ENCODE measurements around the gene UIMC1. TPM values are rescaled to one million over a fixed set of nuclear protein-coding genes. Genes with fewer than 3 reads are reported as not detected.

Gene UIMC1
- total RNA-seq, 4 donors from 2014 or later: 34.7 to 51.1 (median 48.9) TPM

GRCh38 chr5:177036443-177036842, 29.9 kb upstream of the UIMC1 start:
- intact Hi-C loops (cut with DNase I): no loop called here
- Histone ChIP-seq H3K4me1 (peaks cover 4 to 12% (median 8%) of the 10 kb centered on the region in 4 donors), H3K4me3 (no peak overlapping the region), H3K27ac (replicated peaks in 1 of 4) (no peak overlapping the region), H3K9me3 (peaks cover 0 to 2% (median under 1%) of the 10 kb centered on the region in 4 donors), H3K27me3 (no peaks in the 10 kb centered on the region), H3K36me3 (peaks cover 0 to 31% (median 8%) of the 10 kb centered on the region in 4 donors)
- no peak for TF ChIP-seq POLR2A (IDR thresholded peaks at IDR 0.05; ENCODE audit: low read depth)
- no peak for TF ChIP-seq CTCF (IDR thresholded peaks at IDR 0.05)
- no peak for TF ChIP-seq POLR2AphosphoS5 (IDR thresholded peaks at IDR 0.05)
- TF ChIP-seq EP300 (IDR thresholded peaks at IDR 0.05): no peak
- WGBS: 77% methylated on average over 5 of the region's 5 CpGs
- DNase-seq (ENCODE audit: extremely low spot score): no peak

- 90% methylated on average over 1 of the region's 1 CpG for WGBS
- H3K36me3 ChIP-seq: peaks cover 0 to 27% (median 5%) of the 10 kb centered on the region in 4 donors
- TF ChIP-seq CTCF (IDR thresholded peaks at IDR 0.05): no peak
- no peak for TF ChIP-seq EP300 (IDR thresholded peaks at IDR 0.05)
- no peak for TF ChIP-seq POLR2AphosphoS5 (IDR thresholded peaks at IDR 0.05)
- TF ChIP-seq POLR2A (IDR thresholded peaks at IDR 0.05; ENCODE audit: low read depth): no peak
- no peak overlapping the region for H3K4me3 ChIP-seq
- H3K27me3 ChIP-seq: no peaks in the 10 kb centered on the region
- no peak overlapping the region for H3K27ac ChIP-seq (replicated peaks in 1 of 4)
- no peak for DNase-seq (ENCODE audit: extremely low spot score)
- peaks cover 0 to 7% (median 3%) of the 10 kb centered on the region in 4 donors for H3K9me3 ChIP-seq
- H3K4me1 ChIP-seq: peaks cover 0 to 8% (median 6%) of the 10 kb centered on the region in 4 donors
- intact Hi-C loops (cut with DNase I): no loop called here
Observed at GRCh38 chr5:177035976-177036375, 29.4 kb upstream of the UIMC1 start.

DNA sequence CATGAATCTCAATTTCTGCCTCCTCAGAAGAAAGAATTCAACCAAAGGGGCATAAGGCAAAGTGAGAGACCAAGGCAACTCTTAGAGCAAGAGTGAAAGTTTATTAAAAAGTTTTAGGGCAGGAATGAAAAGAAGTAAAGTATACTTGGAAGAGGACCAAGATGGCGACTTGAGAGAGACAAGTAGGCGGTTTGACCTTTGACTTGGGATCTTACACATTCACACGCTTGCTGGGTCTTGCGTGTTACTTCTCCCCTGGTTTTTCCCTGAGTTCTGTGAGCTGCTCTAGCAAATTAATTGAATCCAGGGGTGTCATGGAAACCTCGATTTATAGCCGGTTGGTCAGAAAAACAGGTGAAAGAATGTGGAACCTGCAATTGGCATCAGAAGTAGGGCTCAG, 22.9 kb upstream of the UIMC1 start:
- intact Hi-C loops (cut with DNase I): no loop called here
- Histone ChIP-seq H3K36me3 (peaks cover 0 to 21% (median 7%) of the 10 kb centered on the region in 4 donors), H3K9me3 (peaks cover 0 to 8% (median 3%) of the 10 kb centered on the region in 4 donors), H3K4me3 (no peak overlapping the region), H3K4me1 (peaks cover under 1 to 12% (median 7%) of the 10 kb centered on the region in 4 donors), H3K27me3 (no peaks in the 10 kb centered on the region), H3K27ac (replicated peaks in 1 of 4) (no peak overlapping the region)
- WGBS: 91% methylated on average over 6 of the region's 6 CpGs
- TF ChIP-seq EP300 (IDR thresholded peaks at IDR 0.05) (no peak), POLR2A (IDR thresholded peaks at IDR 0.05; ENCODE audit: low read depth) (no peak), POLR2AphosphoS5 (IDR thresholded peaks at IDR 0.05) (no peak), CTCF (IDR thresholded peaks at IDR 0.05) (no peak)
- DNase-seq (ENCODE audit: extremely low spot score): no peak

DNA sequence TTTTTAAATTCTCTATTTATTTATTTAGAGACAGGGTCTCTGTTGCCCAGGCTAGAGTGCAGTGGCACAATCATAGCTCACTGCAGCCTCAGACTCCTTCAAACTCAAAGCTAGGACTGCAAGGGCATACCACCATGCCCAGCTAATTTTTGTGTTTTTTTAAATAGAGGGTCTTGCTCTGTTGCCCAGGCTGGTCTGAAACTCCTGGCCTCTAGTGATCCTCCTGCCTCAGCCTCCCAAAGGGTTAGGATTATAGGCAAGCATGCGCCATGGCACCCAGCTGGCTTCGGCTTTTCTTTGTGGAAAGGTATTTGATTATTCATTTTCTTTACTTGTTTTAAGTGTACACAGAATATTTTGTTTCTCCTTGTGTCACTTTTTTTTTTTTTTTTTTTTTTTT, 21.1 kb upstream of the UIMC1 start:
- Histone ChIP-seq H3K4me1 (peaks cover 11 to 29% (median 18%) of the 10 kb centered on the region in 4 donors), H3K9me3 (peaks cover 0 to 8% (median 3%) of the 10 kb centered on the region in 4 donors), H3K4me3 (no peak overlapping the region), H3K27me3 (no peaks in the 10 kb centered on the region), H3K27ac (replicated peaks in 1 of 4) (no peak overlapping the region), H3K36me3 (peaks cover 0 to 14% (median 6%) of the 10 kb centered on the region in 4 donors)
- DNase-seq (ENCODE audit: extremely low spot score): no peak
- TF ChIP-seq POLR2A (IDR thresholded peaks at IDR 0.05; ENCODE audit: low read depth): no peak
- no peak for TF ChIP-seq EP300 (IDR thresholded peaks at IDR 0.05)
- no peak for TF ChIP-seq POLR2AphosphoS5 (IDR thresholded peaks at IDR 0.05)
- no peak for TF ChIP-seq CTCF (IDR thresholded peaks at IDR 0.05)
- intact Hi-C loops (cut with DNase I): no loop called here
- WGBS: 94% methylated on average over 2 of the region's 2 CpGs

- Histone ChIP-seq H3K4me1 (peaks cover 19 to 41% (median 25%) of the 10 kb centered on the region in 4 donors), H3K36me3 (peaks cover 0 to 7% (median 4%) of the 10 kb centered on the region in 4 donors), H3K27me3 (no peaks in the 10 kb centered on the region), H3K4me3 (no peak overlapping the region), H3K27ac (replicated peaks in 1 of 4) (peak overlapping the region in 3 of 4 donors; percentile 1 to 7 (median 2)), H3K9me3 (no peaks in the 10 kb centered on the region)
- 71% methylated on average over 3 of the region's 3 CpGs for WGBS
- TF ChIP-seq POLR2A (IDR thresholded peaks at IDR 0.05; ENCODE audit: low read depth) (no peak), POLR2AphosphoS5 (IDR thresholded peaks at IDR 0.05) (peak in 1 of 2 donors; percentile 39)
- intact Hi-C loops (cut with DNase I): no loop called here
- no peak for DNase-seq (ENCODE audit: extremely low spot score)
Observed at GRCh38 chr5:177025101-177025601, 18.6 kb upstream of the UIMC1 start.

All from esophagus muscularis mucosa (tissue), 4 donors.